Parathyroid adenoma (tissue), 2 donors: ENCODE data around the gene OR1J1.

Source experiments
- H2AFZ ChIP-seq: fragments of 300-600 bp; sonication (generic); one replicate; pipeline ENCODE4 v1.7.0; 2017; ENCODE audit warnings: antibody characterized with exemption, mild to moderate bottlenecking
- H3K27ac ChIP-seq: fragments of 300-600 bp; sonication (generic); one replicate; pipeline ENCODE4 v1.7.0; 2017
- H3K27me3 ChIP-seq: fragments of 300-600 bp; sonication (generic); one replicate; pipeline ENCODE4 v1.7.0; 2017; ENCODE audit warnings: low read length; ENCODE audit not compliant: control insufficient read depth, insufficient read depth
- H3K36me3 ChIP-seq: fragments of 300-600 bp; sonication (generic); one replicate; pipeline ENCODE4 v1.7.0; 2017; ENCODE audit warnings: low read length; ENCODE audit not compliant: control insufficient read depth, insufficient read depth
- H3K4me1 ChIP-seq: fragments of 300-600 bp; sonication (generic); one replicate; pipeline ENCODE4 v1.7.0; 2017; ENCODE audit warnings: control low read depth
- H3K4me2 ChIP-seq: fragments of 300-600 bp; sonication (generic); one replicate; pipeline ENCODE4 v1.7.0; 2017; ENCODE audit warnings: low read length
- H3K4me3 ChIP-seq: fragments of 300-600 bp; sonication (generic); one replicate; pipeline ENCODE4 v1.7.0; 2017; ENCODE audit warnings: low read depth, low read length
- H3K79me2 ChIP-seq: fragments of 300-600 bp; sonication (generic); one replicate; pipeline ENCODE4 v1.7.0; 2017; ENCODE audit warnings: control low read depth
- H3K9ac ChIP-seq: fragments of 300-600 bp; sonication (generic); one replicate; pipeline ENCODE4 v1.7.0; 2017; ENCODE audit warnings: mild to moderate bottlenecking
- H3K9me3 ChIP-seq: fragments of 300-600 bp; sonication (generic); one replicate; pipeline ENCODE4 v1.7.0; 2017; ENCODE audit warnings: low read length; ENCODE audit not compliant: control insufficient read depth
- CTCF ChIP-seq: fragments of 300-600 bp; sonication (generic); IDR thresholded peaks from one replicate; pipeline ENCODE4 v1.7.0; 2017; ENCODE audit warnings: antibody characterized with exemption, mild to moderate bottlenecking
- donor health status: primary hyperparathyroidism.

The OR1J1 gene

GRCh38 chr9:122442568-122442967 is 35.2 kb downstream of the OR1J1 start:
- Histone ChIP-seq H3K4me1 (no peaks in the 10 kb centered on the region), H3K36me3 (no peaks in the 10 kb centered on the region), H3K27me3 (no peaks in the 10 kb centered on the region), H3K79me2 (no peaks in the 10 kb centered on the region), H3K4me3 (no peak overlapping the region), H3K27ac (no peak overlapping the region), H2AFZ (no peak overlapping the region), H3K9ac (no peak overlapping the region), H3K4me2 (no peak overlapping the region), H3K9me3 (no peaks in the 10 kb centered on the region)
- TF ChIP-seq CTCF, result no peak
